Endothelial cell of umbilical vein (primary cell): ENCODE results near the gene SLTM. TPM values are rescaled to one million over a fixed set of nuclear protein-coding genes. Genes with fewer than 3 reads are reported as not detected.

Experiments used
- BruUV-seq: library from RNA; stranded (reverse); fragments of 400-500 nt; replicated peaks from 2 replicates; lab custom pipeline; 2021; lab: Mats Ljungman, UMichigan
- CTCF ChIA-PET: fragments of 300-600, 350-600 bp; sonication (Branson Sonifier 250); formaldehyde crosslinking; loops from one replicate; lab custom pipeline; 2021; ENCODE audit warnings: antibody characterized with exemption, inconsistent platforms; lab: Charles Lee
- POLR2A ChIA-PET: fragments of 300-600, 350-600 bp; sonication (Branson Sonifier 250); formaldehyde crosslinking; loops from one replicate; lab custom pipeline; 2021; ENCODE audit warnings: antibody characterized with exemption, inconsistent platforms; lab: Charles Lee
- DNase-seq: peaks from one replicate; pipeline ENCODE4 v3.0.0-alpha.2; 2011; ENCODE audit warnings: low read depth, low spot score
- FAIRE-seq: peaks from 2 replicates; lab custom pipeline; 2011; peaks lifted over from hg19 to GRCh38; lab: Jason Lieb, UNC
- H2AFZ ChIP-seq: 2 replicates; pipeline ENCODE4 v1.6.0; 2012; ENCODE audit warnings: low read depth, low read length, control low read depth, inconsistent platforms
- H3K27ac ChIP-seq: 2 replicates; pipeline ENCODE4 v1.5.1; 2011; ENCODE audit warnings: low read depth, mild to moderate bottlenecking, control low read depth, low read length, moderate library complexity; ENCODE audit not compliant: insufficient read depth
- H3K27me3 ChIP-seq, 2 experiments: 2 replicates each; pipeline versions ENCODE4 v1.6.0 to v1.6.1; 2011; ENCODE audit warnings: low read length in 2 of 2, mixed read lengths in 1 of 2; ENCODE audit not compliant: control insufficient read depth in 2 of 2, insufficient read depth in 2 of 2
- H3K36me3 ChIP-seq, 2 experiments: 2 replicates in 1 of 2; 3 replicates in 1 of 2; pipeline ENCODE4 v1.5.1; 2011; ENCODE audit warnings: low read length in 2 of 2, mild to moderate bottlenecking in 1 of 2, moderate library complexity in 1 of 2; ENCODE audit not compliant: control insufficient read depth in 2 of 2, insufficient read depth in 2 of 2; ENCODE audit errors: extremely low read depth in 1 of 2
- H3K4me1 ChIP-seq: 3 replicates; pipeline ENCODE4 v1.5.1; 2011; ENCODE audit warnings: mild to moderate bottlenecking, low read length; ENCODE audit not compliant: control insufficient read depth, insufficient read depth; ENCODE audit errors: extremely low read depth
- H3K4me2 ChIP-seq: 2 replicates; pipeline ENCODE4 v1.6.1; 2011; ENCODE audit warnings: low read length, control low read depth, mixed read lengths; ENCODE audit not compliant: insufficient read depth
- H3K4me3 ChIP-seq, 3 experiments: fragments of 200-600 bp in 1 of 3; sonication (generic), shearing (Covaris generic) in 1 of 3; replicated peaks in 1 of 3; 2 replicates each; pipeline ENCODE4 v1.5.1; 2011 to 2016; ENCODE audit warnings: control low read depth in 3 of 3, low read length in 3 of 3, mild to moderate bottlenecking in 2 of 3, inconsistent platforms in 1 of 3, low read depth in 1 of 3, moderate library complexity in 1 of 3; ENCODE audit not compliant: insufficient read depth in 1 of 3
- H3K79me2 ChIP-seq: 2 replicates; pipeline ENCODE4 v1.6.0; 2012; ENCODE audit warnings: low read length, inconsistent platforms; ENCODE audit not compliant: control insufficient read depth, insufficient read depth
- H3K9ac ChIP-seq: replicated peaks from 2 replicates; pipeline ENCODE3; 2011; ENCODE audit warnings: low read length, control low read depth; ENCODE audit not compliant: insufficient read depth; ENCODE audit errors: extremely low read depth
- H3K9me1 ChIP-seq: replicated peaks from 3 replicates; pipeline ENCODE4 v1.6.0; 2011; ENCODE audit warnings: mild to moderate bottlenecking, low read length; ENCODE audit not compliant: control insufficient read depth, insufficient read depth; ENCODE audit errors: extremely low read depth
- H3K9me3 ChIP-seq: replicated peaks from 2 replicates; pipeline ENCODE4 v1.5.1; 2012; ENCODE audit warnings: low read length, inconsistent platforms; ENCODE audit not compliant: control insufficient read depth, insufficient read depth
- H4K20me1 ChIP-seq: replicated peaks from 2 replicates; pipeline ENCODE3; 2011; ENCODE audit warnings: mild to moderate bottlenecking, low read length; ENCODE audit not compliant: control insufficient read depth, insufficient read depth; ENCODE audit errors: extremely low read depth
- CTCF ChIP-seq, 2 donors: IDR thresholded peaks; 1 replicate in 1 of 2; 2 replicates in 1 of 2; pipeline ENCODE4 v1.5.1; 2011; ENCODE audit warnings: low read length in 2 of 2, mild to moderate bottlenecking in 2 of 2, moderate library complexity in 2 of 2, control low read depth in 1 of 2, inconsistent platforms in 1 of 2, low read depth in 1 of 2; ENCODE audit not compliant: insufficient read depth in 1 of 2; ENCODE audit errors: extremely low read depth in 1 of 2
- FOS ChIP-seq: IDR thresholded peaks from 2 replicates; pipeline ENCODE4 v1.6.1; 2011; ENCODE audit warnings: mild to moderate bottlenecking, low read length, moderate library complexity, borderline replicate concordance; ENCODE audit not compliant: insufficient read depth
- GATA2 ChIP-seq: IDR thresholded peaks from 2 replicates; pipeline ENCODE4 v1.7.0; 2011; ENCODE audit warnings: low read depth, mild to moderate bottlenecking, moderate library complexity, mixed read lengths, low read length; ENCODE audit not compliant: insufficient read length, insufficient read depth
- JUN ChIP-seq: IDR thresholded peaks from 2 replicates; pipeline ENCODE4 v1.6.1; 2011; ENCODE audit warnings: borderline replicate concordance, low read depth; ENCODE audit not compliant: insufficient read length, insufficient read depth
- MAX ChIP-seq: IDR thresholded peaks from 2 replicates; pipeline ENCODE4 v1.6.1; 2011; ENCODE audit not compliant: insufficient read depth, insufficient read length
- MYC ChIP-seq: IDR thresholded peaks from one replicate; pipeline ENCODE4 v1.6.1; 2011; ENCODE audit warnings: mild to moderate bottlenecking, low read depth, low read length
- POLR2A ChIP-seq: IDR thresholded peaks from 2 replicates; pipeline ENCODE4 v1.6.1; 2012; ENCODE audit warnings: low read depth, mild to moderate bottlenecking, control low read depth, low read length
- POLR2AphosphoS5 ChIP-seq: IDR thresholded peaks from 2 replicates; pipeline ENCODE4 v1.6.1; 2012; ENCODE audit warnings: low read depth, mild to moderate bottlenecking, control low read depth, low read length, moderate library complexity; ENCODE audit not compliant: insufficient read depth
- dilution Hi-C: fragments of 300-500 bp; cut with MboI; formaldehyde crosslinking; loops from one replicate; pipeline ENCODE4 v1.15.0; 2019; ENCODE audit warnings: low sequenced_read_pairs; ENCODE audit not compliant: extremely low pct_ligation_motif_present
- intact Hi-C: fragments of 100-400 bp; cut with micrococcal nuclease; formaldehyde crosslinking; loops from one replicate; pipeline ENCODE4 v1.10.0; 2022
- polyA plus RNA-seq, 4 experiments: library from polyadenylated mRNA; depleted of rRNA in 3 of 4; stranded (reverse) in 3 of 4; unstranded in 1 of 4; fragments of >200 nt; gene quantifications; 2 replicates each; pipeline versions ENCODE4 v1.2.1 to v1.2.3, GENCODE V29; 2011 to 2012; ENCODE audit warnings: missing spikeins in 1 of 4
- total RNA-seq: library from RNA; stranded (reverse); gene quantifications from 2 replicates; pipeline ENCODE4 v1.2.3, GENCODE V29; 2021

Gene SLTM
- total and polyA plus RNA-seq, 2 donors (not counting 3 experiments of a cell fraction or from before 2014, with no cell fraction given): 28.1 to 93.0 TPM

GRCh38 chr15:58958811-58959210 lies 25.3 kb upstream of the SLTM start:
- Histone ChIP-seq H3K9me1 (no peaks in the 10 kb centered on the region), H3K9ac (no peak overlapping the region), H3K4me2 (no peak overlapping the region), H3K36me3 (no peaks in the 10 kb centered on the region), H3K4me1 (no peaks in the 10 kb centered on the region), H3K27me3 (no peaks in the 10 kb centered on the region), H3K4me3 (no peak overlapping the region), H2AFZ (no peak overlapping the region), H3K79me2 (no peaks in the 10 kb centered on the region), H3K27ac (no peak overlapping the region), H3K9me3 (no peaks in the 10 kb centered on the region), H4K20me1 (no peaks in the 10 kb centered on the region)
- TF ChIP-seq CTCF (IDR thresholded peaks at IDR 0.05; ENCODE audit: extremely low read depth in 1 of 2, insufficient read depth in 1 of 2, low read depth in 1 of 2, low read length in 2 of 2) (no peak), POLR2A (no peak)
- ChIA-PET POLR2A (no interaction called here), CTCF (interaction anchor here (0.8 to 1.9 kb wide), 5 partner anchors 9 to 570 kb away, joined by 3 to 7 read pairs (median 6); no protein-coding TSS in a partner anchor)
- BruUV-seq: no TSS peak
- dilution Hi-C loops: no loop called here
- intact Hi-C loops: loop anchor here (10.0 kb wide), 1 partner anchor 146 kb away; the partner anchor contains the start of gene CCNB2
- no peak for FAIRE-seq
- no peak for DNase-seq

- intact Hi-C loops (loop anchor here (1.0 to 10.0 kb wide), 5 partner anchors 147 to 729 kb away; partner anchors contain the start of gene CCNB2), dilution Hi-C loops (no loop called here)
- Histone ChIP-seq H3K27ac (no peak overlapping the region), H3K27me3 (no peaks in the 10 kb centered on the region), H3K4me3 (no peak overlapping the region), H3K79me2 (no peaks in the 10 kb centered on the region), H3K36me3 (no peaks in the 10 kb centered on the region), H3K9ac (no peak overlapping the region), H3K4me2 (no peak overlapping the region), H3K4me1 (peaks cover 5% of the 10 kb centered on the region), H3K9me3 (no peaks in the 10 kb centered on the region), H2AFZ (peak overlapping the region; percentile 72), H3K9me1 (no peaks in the 10 kb centered on the region), H4K20me1 (no peaks in the 10 kb centered on the region)
- no TSS peak for BruUV-seq
- FAIRE-seq (peak; percentile 84), DNase-seq (peak; percentile 65)
- no peak for TF ChIP-seq FOS
- TF ChIP-seq MAX: no peak
- no peak for TF ChIP-seq GATA2
- peak; percentile 76 to 83 for TF ChIP-seq CTCF (IDR thresholded peaks at IDR 0.05; ENCODE audit: extremely low read depth in 1 of 2, insufficient read depth in 1 of 2, low read depth in 1 of 2, low read length in 2 of 2)
- TF ChIP-seq JUN: no peak
- TF ChIP-seq POLR2AphosphoS5: no peak
- no peak for TF ChIP-seq MYC
- POLR2A ChIA-PET: no interaction called here
- CTCF ChIA-PET: interaction anchor here (0.8 to 2.6 kb wide), 8 partner anchors 181 to 682 kb away, joined by 3 to 12 read pairs (median 6); no protein-coding TSS in a partner anchor
Measured at GRCh38 chr15:58957101-58957973, 23.9 kb upstream of the SLTM start.
